Loucy (cell line): ENCODE data around the gene SCRT2.

Experiments
- CTCF ChIP-seq: fragments of 200-600 bp; sonication (generic); conservative IDR thresholded peaks from 2 replicates; pipeline ENCODE4 v1.5.1; 2014; ENCODE audit warnings: mild to moderate bottlenecking, antibody characterized with exemption, low read length
- EZH2phosphoT487 ChIP-seq: fragments of 200-600 bp; IDR thresholded peaks from 2 replicates; pipeline ENCODE4 v1.6.1; 2018; ENCODE audit warnings: antibody characterized with exemption, mild to moderate bottlenecking, moderate library complexity, borderline replicate concordance

- TF ChIP-seq EZH2phosphoT487 (no peak), CTCF (peak; percentile 99)
These were observed 8.1 kb downstream of the SCRT2 start for GRCh38 chr20:667351-668034.
